DMS79 treated with DMSO at 0.1 percent for 48 hours (cell line): ENCODE data around the gene BBIP1.

Experiments
- DNase-seq: peaks from one replicate; lab custom pipeline; 2025; lab: John Stamatoyannopoulos, UW

The BBIP1 gene

GRCh38 chr10:110861930-110862649 lies 56.9 kb downstream of the BBIP1 start:
- no peak for DNase-seq

DNA sequence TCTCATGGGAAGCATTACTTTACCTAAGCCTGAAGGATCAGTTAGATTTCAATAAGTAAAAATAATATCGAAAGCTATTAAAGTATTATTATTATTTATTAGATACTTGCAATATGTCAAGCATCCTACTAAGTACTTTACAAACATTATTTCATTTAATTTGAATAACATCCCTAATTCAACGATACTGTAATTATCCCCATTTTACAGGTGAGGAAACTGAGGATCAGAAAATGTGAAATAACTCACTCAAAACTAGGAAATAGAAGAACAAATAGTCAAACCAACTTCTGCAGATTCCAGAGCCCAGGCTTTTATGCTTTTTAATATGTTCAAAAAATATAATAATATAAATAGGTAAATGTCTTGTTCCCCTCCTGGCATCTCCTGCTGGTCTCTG lies 57.5 kb downstream of the BBIP1 start:
- no peak for DNase-seq

DNA sequence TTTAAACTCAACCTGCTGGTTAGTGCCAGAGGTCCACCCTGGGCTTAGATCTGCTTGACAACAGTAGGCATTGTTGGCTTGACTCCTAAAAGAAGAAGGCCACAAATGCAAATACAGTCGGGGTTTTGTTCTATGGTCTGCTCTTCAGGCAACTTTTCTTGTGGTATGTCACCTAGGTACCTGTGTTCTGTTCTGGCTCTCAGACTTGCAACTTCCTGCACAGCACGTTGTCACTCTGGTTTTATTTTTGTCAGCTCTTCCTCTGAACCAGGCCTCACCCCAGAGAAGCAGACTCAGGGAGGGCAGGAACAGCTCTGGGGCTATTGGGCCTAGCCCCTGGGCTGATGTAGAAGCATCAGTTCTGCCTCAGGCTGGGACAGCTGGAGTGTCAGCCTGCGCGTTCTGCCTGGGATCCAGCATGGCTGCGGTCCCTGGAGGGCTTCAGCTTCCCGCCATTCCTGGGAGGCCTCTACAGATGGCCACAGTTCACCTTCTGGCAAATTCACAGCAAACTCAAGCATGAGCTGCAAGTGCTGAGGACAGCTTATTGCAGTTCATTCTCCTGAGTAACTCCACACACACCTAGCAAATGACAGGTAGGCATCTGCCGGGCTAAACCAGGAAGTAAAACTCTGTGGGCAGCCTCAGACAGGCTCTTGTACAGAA lies 58.3 kb downstream of the BBIP1 start:
- DNase-seq: no peak

- DNase-seq: no peak
Observed at GRCh38 chr10:110859973-110860376, 59.0 kb downstream of the BBIP1 start.

DNA sequence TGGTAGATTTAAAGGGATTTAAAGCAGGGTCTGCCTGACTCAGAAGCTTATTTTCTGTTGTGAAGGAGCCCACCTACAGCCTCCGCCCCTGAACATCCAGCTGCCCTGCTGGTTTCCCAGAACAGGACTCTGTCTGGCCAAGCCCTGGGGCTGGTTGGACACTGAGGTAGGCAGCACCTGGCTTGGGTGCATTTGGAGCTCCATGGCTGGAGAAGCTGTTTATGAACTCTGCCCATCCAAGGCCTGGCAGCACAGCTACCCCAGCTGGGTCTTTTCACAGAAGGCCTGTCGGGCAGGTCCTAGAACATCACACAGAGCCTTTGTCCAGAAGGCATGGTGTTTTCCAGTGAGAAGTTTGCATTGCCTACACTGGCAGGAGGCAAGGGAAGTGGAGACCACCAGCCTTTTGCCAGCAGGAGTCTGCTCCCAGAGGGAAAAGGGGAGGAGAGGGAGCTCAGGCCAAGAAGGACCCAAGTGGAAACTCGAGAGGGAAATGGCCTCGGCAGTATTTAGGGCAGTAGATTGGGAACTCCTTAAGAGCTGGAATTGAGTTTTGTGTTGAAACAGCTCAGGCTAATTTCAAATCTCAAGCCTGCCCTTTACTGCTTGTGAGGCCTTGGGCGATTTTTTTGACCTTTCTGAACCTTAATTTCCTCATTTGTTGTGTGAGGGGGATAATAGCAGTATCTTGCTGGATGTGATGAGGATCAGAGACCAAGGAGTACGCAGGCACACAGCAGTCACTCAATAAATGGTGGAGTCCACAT lies 59.6 kb downstream of the BBIP1 start:
- no peak for DNase-seq

DNA sequence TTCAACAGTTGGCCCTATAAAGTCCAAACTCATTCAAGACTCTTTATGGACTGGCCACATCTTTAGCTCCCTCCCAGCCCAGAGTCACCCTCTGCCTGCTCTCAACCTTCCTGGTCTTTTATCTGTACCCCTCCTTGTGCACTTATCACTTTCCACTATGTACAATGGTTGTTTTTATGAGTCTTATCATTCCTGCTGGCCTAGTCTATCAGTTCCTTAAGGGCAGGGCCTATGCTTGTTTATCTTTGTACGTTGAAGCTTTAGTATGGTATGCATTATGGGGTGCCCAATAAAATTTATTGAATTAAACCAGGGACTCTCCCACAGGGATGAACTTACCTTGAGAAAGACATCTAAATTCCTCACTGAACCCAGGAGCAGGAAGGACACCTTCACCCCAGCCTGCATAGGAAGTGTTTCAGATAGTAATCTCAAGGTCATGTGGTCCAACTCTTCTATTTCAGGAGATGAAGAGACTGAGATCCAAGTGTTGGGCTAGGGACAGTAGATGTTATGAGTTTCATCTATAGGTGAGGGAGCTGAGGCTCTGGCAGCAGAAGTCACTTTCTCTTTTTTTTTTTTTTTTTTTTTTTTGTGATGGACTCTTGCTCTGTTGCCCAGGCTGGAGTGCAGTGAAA lies 60.6 kb downstream of the BBIP1 start:
- no peak for DNase-seq

GRCh38 chr10:110857265-110858171 lies 61.5 kb downstream of the BBIP1 start:
- DNase-seq: peak; percentile 62

GRCh38 chr10:110853921-110854605 lies 64.9 kb downstream of the BBIP1 start:
- DNase-seq: no peak

DNA sequence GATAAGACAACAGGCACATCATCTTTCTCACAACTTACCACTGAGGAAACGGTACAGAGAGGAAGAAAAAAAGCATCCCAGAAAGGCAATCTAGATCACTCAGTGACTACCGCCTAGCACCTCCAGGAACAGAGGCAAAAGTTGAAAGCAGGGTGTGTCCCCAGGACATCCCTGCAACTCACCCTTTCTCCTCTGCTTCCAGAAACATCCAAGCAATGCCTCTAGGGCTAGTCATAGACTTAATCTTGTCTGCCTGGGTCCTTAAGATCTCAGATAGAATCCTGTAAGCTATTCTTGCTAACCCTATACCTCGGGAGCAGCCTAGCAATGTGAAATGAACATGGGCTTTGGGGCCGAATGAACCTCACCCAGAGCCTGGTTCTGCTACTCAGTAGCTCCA lies 66.0 kb downstream of the BBIP1 start:
- DNase-seq: no peak

DNA sequence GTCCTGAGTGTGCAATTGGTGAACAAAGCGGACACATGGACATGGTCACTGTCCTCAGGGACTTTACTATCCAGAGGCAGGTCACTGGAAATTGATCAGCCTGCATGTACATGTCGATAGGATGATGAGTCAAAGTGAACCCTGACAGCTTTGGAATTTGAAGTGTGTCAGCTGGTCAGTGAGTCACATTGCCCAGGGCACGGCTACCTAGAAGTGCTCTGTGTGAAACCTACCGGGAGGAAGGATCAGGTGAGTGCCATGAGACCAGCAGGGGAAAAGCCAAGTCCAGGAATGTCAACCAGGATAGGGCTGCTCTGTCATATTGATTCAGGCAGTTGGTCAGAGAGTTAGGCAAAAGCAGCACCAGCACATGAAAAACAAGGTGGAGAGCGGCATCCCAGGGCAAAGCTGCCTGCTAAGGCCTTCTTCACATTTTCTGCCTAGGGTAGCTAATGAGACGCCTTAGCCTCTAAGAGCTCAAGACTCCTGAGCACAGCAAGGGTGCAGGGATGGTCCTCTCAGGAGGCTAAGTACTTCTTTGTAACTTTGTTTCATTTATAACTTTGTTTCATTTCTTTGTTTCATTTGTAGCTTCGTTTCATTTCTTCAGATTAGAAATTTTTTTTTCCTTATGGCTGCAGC lies 66.6 kb downstream of the BBIP1 start:
- no peak for DNase-seq

DNA sequence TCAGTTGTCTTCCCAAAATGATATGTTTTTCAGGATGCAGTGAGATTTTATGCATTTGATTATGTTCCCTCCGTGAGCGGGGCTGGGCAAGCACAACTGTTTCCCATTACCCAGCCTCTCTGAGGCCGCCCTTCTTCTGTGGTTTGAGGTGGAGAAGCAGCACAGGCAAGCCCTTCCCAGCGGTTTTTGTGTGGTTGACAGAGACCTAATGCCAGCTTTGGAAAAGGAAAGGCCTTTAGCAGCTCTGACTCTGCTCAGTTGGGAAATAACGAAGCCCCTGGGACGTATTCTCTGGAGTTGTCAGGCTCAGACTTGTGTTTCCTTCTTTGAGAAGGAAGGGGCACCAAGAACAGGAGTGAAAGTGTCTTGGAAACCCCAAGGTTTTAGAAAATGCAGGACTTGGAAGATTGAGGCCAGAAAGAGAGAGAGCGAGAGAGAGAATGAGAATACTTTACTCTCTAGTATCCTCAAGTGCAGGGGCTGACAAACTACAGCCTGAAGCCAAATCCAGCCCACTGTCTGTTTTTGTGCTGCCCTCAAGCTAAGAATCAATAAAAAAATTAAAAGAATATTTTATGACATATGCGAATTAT lies 67.9 kb downstream of the BBIP1 start:
- DNase-seq: peak; percentile 40

DNA sequence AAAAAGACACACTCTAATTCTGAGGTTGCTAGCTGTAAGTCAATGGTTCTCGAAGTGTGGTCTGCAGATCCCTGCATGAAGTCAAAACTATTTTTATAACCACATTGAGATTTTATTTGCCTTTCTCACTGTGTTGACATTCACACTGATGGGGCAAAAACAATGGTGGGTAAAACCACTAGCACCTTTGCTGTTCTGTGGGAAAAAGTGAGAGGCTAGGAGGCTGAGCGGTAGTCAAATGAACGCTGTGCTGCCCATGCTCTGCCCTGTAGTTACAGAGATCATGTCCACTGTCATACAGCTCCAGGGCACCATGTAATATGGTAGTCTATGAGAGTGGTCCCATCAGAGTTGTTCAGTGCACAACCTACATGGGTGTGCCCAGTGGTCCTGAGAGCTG lies 68.9 kb downstream of the BBIP1 start:
- DNase-seq: no peak
